ENCODE data around the gene PLEKHG4B. TPM values are rescaled to one million over a fixed set of nuclear protein-coding genes. Genes with fewer than 3 reads are reported as not detected.

PLEKHG4B gene
- polyA plus RNA-seq, 3 donors: not detected

DNA sequence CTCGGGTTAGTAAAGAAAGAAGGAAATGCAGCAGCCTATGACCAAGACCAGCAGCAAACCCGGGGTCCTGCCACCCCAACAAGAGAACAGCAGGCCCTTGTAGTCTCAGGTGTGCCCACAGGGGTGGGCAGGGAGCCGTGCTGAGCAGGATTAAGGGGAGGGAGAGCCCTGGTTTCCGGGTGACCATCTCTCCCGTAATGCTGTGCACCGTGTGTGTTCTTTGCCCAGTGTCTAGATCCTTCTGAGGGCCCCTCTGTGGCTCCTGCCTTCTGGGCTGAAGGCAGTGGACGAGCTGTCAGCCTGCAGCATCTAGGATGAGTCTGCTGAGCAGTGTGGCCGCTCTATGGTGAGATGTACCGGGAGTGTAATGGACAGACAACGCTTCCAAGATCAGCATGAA lies 12.7 kb upstream of the PLEKHG4B start:
- no peaks in the 10 kb centered on the region for H3K4me1 ChIP-seq (ENCODE audit: control insufficient read depth in 1 of 2, insufficient read depth in 2 of 2, low read length in 2 of 2)
- H2AFZ ChIP-seq (ENCODE audit: insufficient read depth, low read depth, low read length, poor library complexity, severe bottlenecking): no peak overlapping the region
- no peak for TF ChIP-seq CTCF (IDR thresholded peaks at IDR 0.05)
- no peak overlapping the region for H3K9ac ChIP-seq (ENCODE audit: insufficient read depth, low read length, poor library complexity, severe bottlenecking)
- Mint-ChIP-seq H3K27me3 (ENCODE audit: low read depth in 3 of 3) (peaks cover 0 to 15% (median 0%) of the 10 kb centered on the region in 3 donors), H3K4me3 (no peak overlapping the region), H3K36me3 (no peaks in the 10 kb centered on the region), H3K27ac (no peak overlapping the region), H3K9me3 (peaks cover 0 to 4% (median 0%) of the 10 kb centered on the region in 7 donors), H3K4me1 (no peaks in the 10 kb centered on the region)
- H3K79me2 ChIP-seq (ENCODE audit: insufficient read depth, low read length): no peaks in the 10 kb centered on the region
- no peak overlapping the region for H3K4me3 ChIP-seq (replicated peaks in 1 of 3; ENCODE audit: low read depth in 2 of 3, low read length in 3 of 3)
- H3K4me2 ChIP-seq (replicated peaks; ENCODE audit: extremely low read depth, low read length, poor library complexity, severe bottlenecking): no peak overlapping the region
- no peak for DNase-seq
- WGBS (ENCODE audit: insufficient coverage): 96% methylated on average over 10 of the region's 10 CpGs
- no peaks in the 10 kb centered on the region for H4K20me1 ChIP-seq (ENCODE audit: insufficient read depth, low read length)
- no peaks in the 10 kb centered on the region for H3K9me3 ChIP-seq (replicated peaks in 1 of 2; ENCODE audit: control insufficient read depth in 1 of 2, insufficient read depth in 1 of 2, low read length in 2 of 2)
- no peaks in the 10 kb centered on the region for H3K36me3 ChIP-seq (replicated peaks in 1 of 2; ENCODE audit: control insufficient read depth in 1 of 2, insufficient read depth in 2 of 2, low read length in 2 of 2)
- no peaks in the 10 kb centered on the region for H3K27me3 ChIP-seq (ENCODE audit: control insufficient read depth in 2 of 2, insufficient read depth in 2 of 2, low read length in 2 of 2)
- H3K27ac ChIP-seq (ENCODE audit: low read depth in 1 of 2, low read length in 2 of 2): no peak overlapping the region
- intact Hi-C loops (cut with micrococcal nuclease): no loop called here

GRCh38 chr5:79821-80220 lies 12.1 kb upstream of the PLEKHG4B start:
- intact Hi-C loops (cut with micrococcal nuclease): no loop called here
- DNase-seq: no peak
- Mint-ChIP-seq H3K27me3 (ENCODE audit: low read depth in 3 of 3) (peaks cover 0 to 15% (median 0%) of the 10 kb centered on the region in 3 donors), H3K4me1 (no peaks in the 10 kb centered on the region), H3K27ac (no peak overlapping the region), H3K36me3 (no peaks in the 10 kb centered on the region), H3K4me3 (no peak overlapping the region), H3K9me3 (peaks cover 0 to 4% (median 0%) of the 10 kb centered on the region in 7 donors)
- Histone ChIP-seq H3K36me3 (replicated peaks in 1 of 2; ENCODE audit: control insufficient read depth in 1 of 2, insufficient read depth in 2 of 2, low read length in 2 of 2) (no peaks in the 10 kb centered on the region), H3K4me2 (replicated peaks; ENCODE audit: extremely low read depth, low read length, poor library complexity, severe bottlenecking) (no peak overlapping the region), H4K20me1 (ENCODE audit: insufficient read depth, low read length) (no peaks in the 10 kb centered on the region), H3K4me1 (ENCODE audit: control insufficient read depth in 1 of 2, insufficient read depth in 2 of 2, low read length in 2 of 2) (no peaks in the 10 kb centered on the region), H3K9ac (ENCODE audit: insufficient read depth, low read length, poor library complexity, severe bottlenecking) (no peak overlapping the region), H3K27ac (ENCODE audit: low read depth in 1 of 2, low read length in 2 of 2) (no peak overlapping the region), H3K4me3 (replicated peaks in 1 of 3; ENCODE audit: low read depth in 2 of 3, low read length in 3 of 3) (no peak overlapping the region), H3K9me3 (replicated peaks in 1 of 2; ENCODE audit: control insufficient read depth in 1 of 2, insufficient read depth in 1 of 2, low read length in 2 of 2) (no peaks in the 10 kb centered on the region), H2AFZ (ENCODE audit: insufficient read depth, low read depth, low read length, poor library complexity, severe bottlenecking) (no peak overlapping the region), H3K79me2 (ENCODE audit: insufficient read depth, low read length) (no peaks in the 10 kb centered on the region), H3K27me3 (ENCODE audit: control insufficient read depth in 2 of 2, insufficient read depth in 2 of 2, low read length in 2 of 2) (no peaks in the 10 kb centered on the region)
- no peak for TF ChIP-seq CTCF (IDR thresholded peaks at IDR 0.05)
- no CpG with 5 or more reads among the region's 5 CpGs for WGBS (ENCODE audit: insufficient coverage)

All from CD14-positive monocyte (primary cell).